Measurements from ENCODE around the gene SPIRE2. TPM values are rescaled to one million over a fixed set of nuclear protein-coding genes. Genes with fewer than 3 reads are reported as not detected.
"Not testable (repeated sequence)": the region's sequence is repeated elsewhere in the genome, so short reads cannot be mapped to it uniquely, and the experiment has no call there.

The SPIRE2 gene
- total RNA-seq, 1 donor from 2014 or later = 41.6 TPM

GRCh38 chr16:89811321-89811720 is 17.0 kb upstream of the SPIRE2 start:
- DNase-seq (ENCODE audit: low spot score) = no peak

DNA sequence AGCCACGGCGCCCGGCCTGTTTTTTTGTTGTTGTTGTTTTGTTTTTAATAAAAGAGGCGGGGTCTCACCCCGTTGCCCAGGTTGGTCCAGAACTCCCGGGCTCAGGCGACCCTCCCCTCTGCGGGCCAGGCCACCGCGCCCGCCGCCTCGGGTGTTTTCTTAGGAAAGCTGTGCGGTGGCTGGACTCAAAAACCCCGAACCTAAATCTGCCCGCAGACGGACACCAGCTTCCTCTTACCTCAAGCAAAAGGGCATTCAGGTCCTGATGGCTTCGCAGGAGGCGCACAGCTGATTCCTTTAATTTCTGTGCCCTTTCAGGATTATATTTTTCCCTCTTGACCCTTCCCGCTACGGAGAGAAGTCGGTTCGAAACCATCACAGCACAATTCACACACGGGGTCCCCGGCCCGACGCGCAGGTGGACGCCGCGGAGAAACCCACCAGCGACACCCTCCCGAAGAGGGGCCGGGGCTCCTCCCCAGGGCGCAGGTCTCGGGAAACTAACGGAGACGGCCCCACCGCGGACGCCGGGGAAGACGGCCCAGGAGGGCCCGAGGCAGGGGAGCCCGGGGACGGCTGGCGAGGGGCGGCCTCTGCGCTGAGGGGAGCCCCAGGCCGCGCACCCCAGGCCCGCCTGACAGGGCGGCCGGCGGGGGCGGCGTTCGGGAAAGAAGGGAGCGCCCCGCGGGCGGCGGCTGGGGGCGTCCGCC is 12.5 kb upstream of the SPIRE2 start:
- DNase-seq (ENCODE audit: low spot score) = no peak

DNA sequence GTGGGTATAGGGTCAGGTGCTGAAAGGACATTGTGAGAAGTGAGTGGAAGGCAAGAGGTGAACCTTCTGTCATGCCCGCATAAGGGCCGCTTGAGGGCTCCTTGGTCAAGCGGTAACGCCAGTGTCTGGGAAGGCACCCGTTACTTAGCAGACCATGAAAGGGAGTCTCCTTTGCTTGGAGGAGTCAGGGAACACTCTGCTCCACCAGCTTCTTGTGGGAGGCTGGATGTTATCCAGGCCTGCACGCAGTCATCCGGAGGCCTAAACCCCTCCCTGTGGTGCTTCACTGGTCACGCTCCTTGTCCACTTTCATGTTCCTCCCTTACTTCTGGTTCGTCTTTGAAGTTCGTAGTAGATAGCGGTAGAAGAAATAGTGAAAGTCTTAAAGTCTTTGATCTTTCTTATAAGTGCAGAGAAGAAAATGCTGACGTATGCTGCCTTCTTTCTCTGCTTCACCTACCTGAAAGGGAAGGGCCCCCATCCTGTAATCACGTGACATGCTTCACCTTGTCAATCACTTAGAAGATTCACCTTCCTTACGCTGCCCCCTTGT is 9.3 kb upstream of the SPIRE2 start:
- DNase-seq (ENCODE audit: low spot score) = not testable (repeated sequence)

- DNase-seq (ENCODE audit: low spot score) = not testable (repeated sequence)
Observed at GRCh38 chr16:89819448-89819847, 8.8 kb upstream of the SPIRE2 start.

DNA sequence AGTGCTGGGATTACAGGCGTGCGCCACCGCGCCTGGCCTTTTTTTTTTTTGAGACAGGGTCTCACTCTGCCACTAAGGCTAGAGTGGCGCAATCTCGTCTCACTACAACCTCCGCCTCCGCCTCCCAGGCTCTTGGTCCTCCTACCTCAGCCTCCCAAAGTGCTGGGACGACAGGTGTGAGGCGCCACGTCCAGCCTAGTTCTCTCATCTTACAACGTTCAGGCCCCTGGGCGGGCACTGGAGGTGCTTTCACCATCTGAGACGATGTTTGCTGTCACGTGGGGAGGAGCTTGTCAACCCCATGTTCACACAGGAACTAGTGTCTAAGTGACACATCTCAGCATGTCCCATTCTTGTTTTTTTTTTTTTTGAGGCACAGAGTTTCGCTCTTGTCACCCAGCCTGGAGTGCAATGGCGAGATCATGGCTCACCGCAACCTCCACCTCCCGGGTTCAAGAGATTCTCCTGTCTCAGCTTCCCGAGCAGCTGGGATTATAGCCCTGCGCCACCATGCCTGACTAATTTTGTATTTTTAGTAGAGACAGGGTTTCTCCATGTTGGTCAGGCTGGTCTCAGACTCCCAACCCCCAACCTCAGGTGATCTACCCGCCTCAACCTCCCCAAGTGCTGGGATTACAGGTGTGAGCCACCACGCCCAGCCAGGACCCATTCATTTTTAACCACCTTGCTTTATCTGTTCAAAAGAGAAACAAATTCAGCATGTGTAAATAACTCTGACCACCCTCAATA is 6.7 kb upstream of the SPIRE2 start:
- no peak for DNase-seq (ENCODE audit: low spot score)

DNA sequence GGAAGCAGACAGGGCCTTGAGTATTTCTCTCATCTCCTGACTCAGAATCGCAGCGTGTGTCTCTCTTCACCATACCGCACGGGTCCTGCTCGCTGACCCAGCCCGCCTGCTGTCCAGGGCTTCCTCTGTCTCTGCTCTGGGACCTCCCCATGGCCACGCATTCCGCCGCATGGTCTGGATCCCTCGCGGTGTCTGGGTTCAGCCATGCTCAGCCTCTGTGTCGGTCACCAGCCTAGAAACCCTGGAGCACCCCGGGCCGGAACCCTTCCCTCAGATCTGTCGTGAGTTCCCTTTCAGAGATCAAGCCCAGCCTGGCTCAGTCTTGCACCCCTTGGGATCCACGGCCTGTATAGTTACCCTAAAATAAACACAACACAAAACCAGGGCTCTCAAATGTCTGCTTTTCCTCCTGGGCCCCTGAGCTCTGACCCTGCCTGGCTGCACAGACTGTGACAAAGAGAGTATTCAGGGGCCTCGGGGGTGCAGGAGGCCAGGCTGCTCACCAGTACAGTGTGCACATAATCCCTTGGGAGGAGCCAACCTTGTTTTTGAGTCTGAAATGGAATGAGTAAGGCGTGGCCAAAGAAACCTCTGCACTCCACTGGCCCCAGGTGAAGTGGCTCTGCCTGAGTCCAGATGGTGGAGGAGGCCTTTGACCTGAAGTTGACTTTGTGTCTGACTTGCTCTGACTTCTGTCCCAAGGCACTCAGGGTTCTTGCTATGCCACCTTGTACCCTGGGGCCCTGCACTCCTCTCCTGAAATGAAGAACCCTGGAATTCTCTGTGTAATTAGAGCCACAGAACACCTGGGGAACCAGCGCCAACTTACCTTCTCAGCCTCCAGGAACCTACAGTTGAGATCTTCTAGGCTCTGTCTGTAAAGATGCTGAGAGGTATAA is 5.8 kb upstream of the SPIRE2 start:
- DNase-seq (ENCODE audit: low spot score) = no peak

DNA sequence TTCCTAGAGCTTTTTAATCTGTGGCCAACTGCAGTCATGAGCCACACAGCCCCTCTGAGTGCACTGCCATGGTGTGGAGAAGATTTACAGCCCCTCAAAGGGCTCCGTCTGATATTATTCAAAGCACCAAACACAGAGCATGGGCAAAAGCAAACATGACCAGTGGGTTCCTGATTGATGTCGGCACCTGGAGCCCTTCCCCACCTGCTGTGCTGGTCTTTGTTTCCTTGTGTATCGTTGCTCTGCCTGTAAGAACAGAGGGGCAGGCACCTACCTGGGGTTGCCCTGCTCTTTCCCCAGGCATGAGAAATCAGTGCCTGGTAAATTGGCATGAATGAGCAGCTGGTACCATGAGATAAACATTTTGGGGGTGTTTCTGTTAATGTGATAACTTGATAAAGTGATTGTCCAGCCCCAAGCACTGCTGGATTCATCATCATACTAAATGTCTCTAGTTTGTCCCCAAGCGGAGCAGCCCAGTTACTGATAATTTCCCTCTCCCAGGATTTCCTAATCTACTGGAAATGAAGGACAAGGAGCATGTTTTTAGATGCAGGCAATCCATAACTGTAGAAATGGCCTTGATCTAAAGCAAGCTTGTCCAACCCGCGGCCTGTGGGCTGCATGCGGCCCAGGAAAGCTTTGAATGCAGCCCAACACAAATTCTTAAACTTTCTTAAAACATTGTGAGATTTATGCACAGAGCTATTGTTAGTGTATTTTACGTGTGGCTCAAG is 5.0 kb upstream of the SPIRE2 start:
- DNase-seq (ENCODE audit: low spot score) = no peak

DNA sequence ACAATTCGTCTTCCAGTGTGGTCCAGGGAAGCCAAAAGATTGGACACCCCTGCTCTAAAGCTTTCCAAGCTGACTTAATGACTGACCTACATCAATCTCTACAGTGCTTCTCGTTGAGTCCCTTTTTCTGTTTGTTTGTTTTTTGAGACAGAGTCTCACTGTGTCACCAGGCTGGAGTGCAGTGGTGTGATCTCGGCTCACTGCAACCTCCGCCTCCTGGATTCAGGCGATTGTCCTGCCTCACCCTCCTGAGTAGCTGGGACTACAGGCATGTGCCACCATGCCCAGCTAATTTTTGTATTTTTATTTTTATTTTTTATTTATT is 4.5 kb upstream of the SPIRE2 start:
- DNase-seq (ENCODE audit: low spot score) = not testable (repeated sequence)

- no peak for DNase-seq (ENCODE audit: low spot score)
Observed at GRCh38 chr16:89826531-89827382, 1.5 kb upstream of the SPIRE2 start.

DNA sequence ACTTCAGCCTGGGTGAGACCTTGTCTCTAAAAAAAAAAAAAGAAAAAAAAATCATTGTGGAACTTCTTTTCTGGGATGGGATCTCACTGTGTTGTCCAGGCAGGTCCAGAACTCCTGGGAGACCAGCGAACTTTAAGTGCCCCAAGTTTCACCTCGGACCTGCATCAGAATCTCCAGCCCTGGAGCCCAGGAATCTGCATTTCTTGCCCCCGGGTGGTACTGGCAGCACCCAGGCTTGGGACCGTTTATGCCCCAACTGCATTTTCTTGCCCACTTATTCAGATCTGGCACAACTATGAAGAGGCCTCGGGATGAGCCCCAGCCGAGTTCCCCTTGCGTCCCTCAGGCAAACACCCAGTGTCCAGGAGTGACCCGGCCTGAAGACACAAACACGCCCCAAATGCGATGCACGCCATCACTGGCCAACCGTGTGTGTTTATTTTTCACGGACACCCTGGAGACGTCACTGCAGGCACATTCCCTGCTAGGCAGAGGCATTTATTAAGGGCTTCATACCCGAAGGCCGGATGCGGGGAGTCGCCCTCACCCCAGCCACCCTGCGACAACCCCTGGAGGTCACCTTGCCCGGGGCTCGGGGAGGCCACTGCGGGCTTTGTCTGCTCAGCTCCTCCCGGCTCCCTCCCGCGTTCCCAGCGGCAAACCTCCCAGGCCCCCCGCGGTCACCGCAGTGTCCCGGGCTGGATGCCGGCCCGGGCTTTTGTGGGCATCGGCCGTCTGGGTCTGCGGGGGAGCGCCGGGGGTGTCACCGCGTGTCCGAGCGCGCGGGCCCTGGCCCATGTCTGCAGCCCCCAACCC is 684 bp upstream of the SPIRE2 start:
- no peak for DNase-seq (ENCODE audit: low spot score)

DNA sequence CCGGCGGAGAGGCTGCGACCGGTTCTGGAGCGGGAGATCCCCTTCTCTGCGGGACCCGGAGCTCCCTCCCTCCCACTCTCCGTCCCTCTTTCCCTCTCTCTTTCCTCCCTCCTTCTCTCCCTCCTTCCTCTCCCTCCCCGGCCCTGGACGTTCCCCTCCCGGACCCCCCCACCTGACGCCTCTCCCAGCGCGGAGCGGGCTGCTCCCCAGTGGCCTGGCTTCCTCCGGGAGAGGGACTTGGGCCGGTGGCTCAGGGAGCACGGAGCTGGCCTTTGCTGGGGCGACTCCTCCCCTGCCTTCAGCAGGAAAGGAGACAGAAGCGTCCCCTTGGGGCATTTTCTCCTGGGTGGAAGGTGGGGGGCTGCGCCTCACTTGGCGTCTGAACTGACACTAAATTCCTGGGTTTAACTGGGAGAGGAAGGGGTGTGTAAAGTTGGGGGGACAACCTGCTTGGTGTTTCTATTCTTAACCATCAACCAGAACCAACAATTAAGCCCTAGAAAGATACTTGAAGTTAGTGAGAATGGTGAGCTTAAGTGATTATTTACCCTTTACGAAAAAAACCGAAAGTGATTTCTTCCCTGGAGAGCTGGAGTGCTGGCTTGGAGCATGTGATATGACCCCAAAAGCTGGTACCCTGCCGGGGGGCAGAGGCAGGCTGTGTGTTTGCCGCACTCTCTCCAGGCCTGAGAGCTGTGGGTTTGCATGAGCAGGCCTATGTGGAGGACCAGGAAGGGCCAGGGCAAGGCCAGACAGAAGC is 775 bp downstream of the SPIRE2 start:
- no peak for DNase-seq (ENCODE audit: low spot score)

- DNase-seq (ENCODE audit: low spot score) = no peak
Observed at GRCh38 chr16:89829630-89830437, 1.6 kb downstream of the SPIRE2 start.

DNA sequence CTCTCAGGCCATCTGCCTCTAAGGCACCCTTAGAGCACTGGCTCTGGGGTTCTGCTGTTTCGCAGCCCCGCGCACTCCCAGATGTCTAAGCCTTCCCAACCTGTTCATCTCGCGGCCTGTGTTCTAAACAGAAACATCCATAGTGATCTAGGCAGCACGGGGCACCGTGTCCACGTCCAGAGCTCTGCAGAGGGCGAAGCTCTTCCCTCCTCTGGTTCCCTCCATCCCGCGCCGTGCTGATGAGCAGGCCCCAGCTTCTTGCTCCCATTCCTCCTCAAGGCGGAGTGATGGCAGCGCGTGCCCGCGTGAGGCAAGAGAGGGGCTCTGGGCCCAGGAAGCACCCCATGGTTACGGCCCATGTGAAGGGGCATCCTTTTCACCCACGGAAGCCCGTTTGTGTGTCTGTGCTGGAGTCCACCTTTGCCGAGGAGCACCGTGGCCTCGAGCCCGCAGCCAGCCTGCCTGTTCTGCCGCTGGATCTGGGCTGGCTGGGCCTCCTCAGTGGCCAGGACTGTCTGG is 3.6 kb downstream of the SPIRE2 start:
- no peak for DNase-seq (ENCODE audit: low spot score)

DNA sequence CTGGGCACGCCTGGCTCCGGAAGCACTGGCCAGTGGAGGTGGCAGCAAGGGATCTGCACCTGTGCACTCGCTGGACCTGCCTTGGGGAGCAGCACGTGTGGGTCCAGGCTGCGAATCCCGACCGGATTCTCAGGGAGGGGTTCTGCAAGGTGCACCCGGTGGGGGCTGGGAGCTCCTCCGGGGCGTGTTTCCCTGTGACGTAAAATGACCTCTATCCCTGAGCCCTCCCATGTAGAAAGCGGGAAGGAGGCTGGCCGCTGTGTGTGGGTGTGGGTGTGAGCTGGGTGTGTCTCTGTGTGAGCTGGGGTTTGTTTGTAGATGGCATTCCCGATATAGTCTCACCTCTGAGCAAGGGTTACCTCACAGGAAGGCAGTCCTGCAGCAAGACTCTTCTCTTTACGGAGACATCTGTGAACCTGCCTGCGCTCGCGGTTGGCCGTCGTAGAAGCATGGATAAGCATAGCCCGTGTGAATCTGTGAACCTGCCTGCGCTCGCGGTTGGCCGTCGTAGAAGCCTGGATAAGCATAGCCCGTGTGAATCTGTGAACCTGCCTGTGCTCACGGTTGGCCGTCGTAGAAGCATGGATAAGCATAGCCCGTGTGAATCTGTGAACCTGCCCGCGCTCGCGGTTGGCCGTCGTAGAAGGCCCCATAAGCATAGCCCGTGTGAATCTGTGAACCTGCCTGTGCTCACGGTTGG is 5.5 kb downstream of the SPIRE2 start:
- DNase-seq (ENCODE audit: low spot score) = peak; percentile 88

DNA sequence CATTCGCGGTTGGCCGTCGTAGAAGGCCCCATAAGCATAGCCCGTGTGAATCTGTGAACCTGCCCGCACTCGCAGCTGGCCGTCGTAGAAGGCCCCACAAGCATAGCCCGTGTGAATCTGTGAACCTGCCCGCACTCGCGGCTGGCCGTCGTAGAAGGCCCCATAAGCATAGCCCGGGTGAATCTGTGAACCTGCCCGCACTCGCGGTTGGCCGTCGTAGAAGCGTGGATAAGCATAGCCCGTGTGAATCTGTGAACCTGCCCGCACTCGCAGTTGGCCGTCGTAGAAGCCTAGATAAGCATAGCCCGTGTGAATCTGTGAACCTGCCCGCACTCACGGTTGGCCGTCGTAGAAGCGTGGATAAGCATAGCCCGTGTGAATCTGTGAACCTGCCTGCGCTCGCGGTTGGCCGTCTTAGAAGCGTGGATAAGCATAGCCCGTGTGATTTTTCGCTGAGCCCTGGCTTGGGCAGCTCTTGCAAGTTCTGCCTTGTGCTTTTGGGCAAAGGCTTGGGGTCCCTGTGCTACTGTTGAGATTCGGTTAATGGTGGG is 6.6 kb downstream of the SPIRE2 start:
- not testable (repeated sequence) for DNase-seq (ENCODE audit: low spot score)

- not testable (repeated sequence) for DNase-seq (ENCODE audit: low spot score)
Observed at GRCh38 chr16:89836484-89836883, 8.2 kb downstream of the SPIRE2 start.
